ENCODE results near the gene KCNJ9.

KCNJ9 gene

GRCh38 chr1:160127865-160128523, 46.7 kb downstream of the KCNJ9 start:
- DNase-seq: no peak

GRCh38 chr1:160128636-160129035, 47.3 kb downstream of the KCNJ9 start:
- DNase-seq: no peak

GRCh38 chr1:160129046-160129445, 47.7 kb downstream of the KCNJ9 start:
- DNase-seq: no peak

GRCh38 chr1:160129558-160129957, 48.2 kb downstream of the KCNJ9 start:
- no peak for DNase-seq

GRCh38 chr1:160129966-160130365, 48.6 kb downstream of the KCNJ9 start:
- DNase-seq: no peak

GRCh38 chr1:160130486-160130885, 49.1 kb downstream of the KCNJ9 start:
- no peak for DNase-seq

- no peak for DNase-seq
Measured at GRCh38 chr1:160130939-160131338, 49.6 kb downstream of the KCNJ9 start.

GRCh38 chr1:160131803-160132565, 50.6 kb downstream of the KCNJ9 start:
- no peak for DNase-seq

GRCh38 chr1:160133990-160134770, 52.8 kb downstream of the KCNJ9 start:
- DNase-seq: no peak

GRCh38 chr1:160134791-160135572, 53.6 kb downstream of the KCNJ9 start:
- no peak for DNase-seq

GRCh38 chr1:160136121-160136925, 55.0 kb downstream of the KCNJ9 start:
- DNase-seq: no peak

- DNase-seq: no peak
Measured at GRCh38 chr1:160136926-160137200, 55.5 kb downstream of the KCNJ9 start.

- DNase-seq: peak in 1 of 2 experiments; percentile 68
Measured at GRCh38 chr1:160137216-160137862, 56.0 kb downstream of the KCNJ9 start.

- no peak for DNase-seq
Measured at GRCh38 chr1:160139840-160140239, 58.5 kb downstream of the KCNJ9 start.
